Gastroesophageal sphincter (tissue), 3 donors: ENCODE results near the gene CEP162.

Experiments used
- EP300 ChIP-seq: sonication (generic); formaldehyde crosslinking; IDR thresholded peaks from one replicate; pipeline ENCODE4 v1.6.1; 2017; ENCODE audit warnings: antibody characterized with exemption, mild to moderate bottlenecking
- TF ChIP-seq, protein P1 (sequence below), 4 experiments: fragments of 200-600 bp in 2 of 4; fragments of 450-650 bp in 2 of 4; sonication (generic) in 1 of 4; IDR thresholded peaks; one replicate each; pipeline ENCODE4 v1.5.1; 2017 to 2019; ENCODE audit warnings: antibody characterized with exemption in 4 of 4, mild to moderate bottlenecking in 2 of 4, moderate library complexity in 2 of 4

DNA sequence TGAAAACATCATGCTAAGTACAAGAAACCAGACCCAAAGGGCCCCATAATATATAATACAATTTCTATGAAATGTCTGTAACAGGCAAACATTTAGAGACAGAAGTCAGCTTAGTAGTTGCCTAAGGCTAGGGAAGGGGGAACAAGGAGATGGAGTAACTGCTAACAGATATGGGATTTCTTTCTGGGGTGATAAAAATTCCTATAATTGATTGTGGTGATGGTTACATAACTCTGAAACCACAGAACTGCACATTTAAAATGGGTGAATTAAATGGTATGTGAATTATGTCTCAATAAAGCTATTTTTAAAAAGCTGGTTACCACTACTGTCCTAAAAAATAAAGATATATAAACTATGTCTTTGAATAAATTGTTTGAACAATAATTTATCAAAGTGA lies 3.2 kb downstream of the CEP162 start:
- TF ChIP-seq EP300, result no peak
- TF ChIP-seq, protein P1, sequence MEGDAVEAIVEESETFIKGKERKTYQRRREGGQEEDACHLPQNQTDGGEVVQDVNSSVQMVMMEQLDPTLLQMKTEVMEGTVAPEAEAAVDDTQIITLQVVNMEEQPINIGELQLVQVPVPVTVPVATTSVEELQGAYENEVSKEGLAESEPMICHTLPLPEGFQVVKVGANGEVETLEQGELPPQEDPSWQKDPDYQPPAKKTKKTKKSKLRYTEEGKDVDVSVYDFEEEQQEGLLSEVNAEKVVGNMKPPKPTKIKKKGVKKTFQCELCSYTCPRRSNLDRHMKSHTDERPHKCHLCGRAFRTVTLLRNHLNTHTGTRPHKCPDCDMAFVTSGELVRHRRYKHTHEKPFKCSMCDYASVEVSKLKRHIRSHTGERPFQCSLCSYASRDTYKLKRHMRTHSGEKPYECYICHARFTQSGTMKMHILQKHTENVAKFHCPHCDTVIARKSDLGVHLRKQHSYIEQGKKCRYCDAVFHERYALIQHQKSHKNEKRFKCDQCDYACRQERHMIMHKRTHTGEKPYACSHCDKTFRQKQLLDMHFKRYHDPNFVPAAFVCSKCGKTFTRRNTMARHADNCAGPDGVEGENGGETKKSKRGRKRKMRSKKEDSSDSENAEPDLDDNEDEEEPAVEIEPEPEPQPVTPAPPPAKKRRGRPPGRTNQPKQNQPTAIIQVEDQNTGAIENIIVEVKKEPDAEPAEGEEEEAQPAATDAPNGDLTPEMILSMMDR (IDR thresholded peaks at IDR 0.05), result no peak
